GM12872 (cell line): ENCODE results near the gene WDR75.
A peak's percentile ranks its signal among the peaks of the same experiment; 100 is the strongest.

Experiments
- TF ChIP-seq, protein P1 (sequence below): IDR thresholded peaks from 3 replicates; pipeline ENCODE4 v1.5.1; 2011; ENCODE audit warnings: low read depth, mild to moderate bottlenecking, low read length, moderate library complexity; ENCODE audit not compliant: insufficient read depth

WDR75 gene

GRCh38 chr2:189408294-189408693, 33.0 kb upstream of the WDR75 start:
- TF ChIP-seq, protein P1, sequence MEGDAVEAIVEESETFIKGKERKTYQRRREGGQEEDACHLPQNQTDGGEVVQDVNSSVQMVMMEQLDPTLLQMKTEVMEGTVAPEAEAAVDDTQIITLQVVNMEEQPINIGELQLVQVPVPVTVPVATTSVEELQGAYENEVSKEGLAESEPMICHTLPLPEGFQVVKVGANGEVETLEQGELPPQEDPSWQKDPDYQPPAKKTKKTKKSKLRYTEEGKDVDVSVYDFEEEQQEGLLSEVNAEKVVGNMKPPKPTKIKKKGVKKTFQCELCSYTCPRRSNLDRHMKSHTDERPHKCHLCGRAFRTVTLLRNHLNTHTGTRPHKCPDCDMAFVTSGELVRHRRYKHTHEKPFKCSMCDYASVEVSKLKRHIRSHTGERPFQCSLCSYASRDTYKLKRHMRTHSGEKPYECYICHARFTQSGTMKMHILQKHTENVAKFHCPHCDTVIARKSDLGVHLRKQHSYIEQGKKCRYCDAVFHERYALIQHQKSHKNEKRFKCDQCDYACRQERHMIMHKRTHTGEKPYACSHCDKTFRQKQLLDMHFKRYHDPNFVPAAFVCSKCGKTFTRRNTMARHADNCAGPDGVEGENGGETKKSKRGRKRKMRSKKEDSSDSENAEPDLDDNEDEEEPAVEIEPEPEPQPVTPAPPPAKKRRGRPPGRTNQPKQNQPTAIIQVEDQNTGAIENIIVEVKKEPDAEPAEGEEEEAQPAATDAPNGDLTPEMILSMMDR: no peak

- TF ChIP-seq, protein P1: no peak
These were observed 32.1 kb upstream of the WDR75 start for GRCh38 chr2:189409131-189409530.

DNA sequence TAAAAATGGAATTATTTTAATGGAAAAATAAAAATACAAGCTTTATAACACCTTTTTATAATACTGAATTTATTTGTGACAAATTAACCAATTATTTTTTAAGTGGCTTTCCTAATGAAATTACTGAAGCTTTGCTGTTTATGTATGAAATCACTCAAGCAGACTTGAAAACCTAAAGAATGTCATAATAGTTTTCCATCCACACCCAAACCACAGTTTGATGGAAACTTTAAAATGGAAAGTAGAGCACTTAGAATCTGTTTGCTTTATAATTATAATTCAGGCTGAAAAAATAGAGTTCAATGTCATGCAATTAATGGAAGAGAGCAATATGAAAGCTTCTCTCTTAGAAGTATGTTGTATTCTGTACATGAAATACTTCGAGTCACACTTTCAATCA, 31.6 kb upstream of the WDR75 start:
- TF ChIP-seq, protein P1: no peak

DNA sequence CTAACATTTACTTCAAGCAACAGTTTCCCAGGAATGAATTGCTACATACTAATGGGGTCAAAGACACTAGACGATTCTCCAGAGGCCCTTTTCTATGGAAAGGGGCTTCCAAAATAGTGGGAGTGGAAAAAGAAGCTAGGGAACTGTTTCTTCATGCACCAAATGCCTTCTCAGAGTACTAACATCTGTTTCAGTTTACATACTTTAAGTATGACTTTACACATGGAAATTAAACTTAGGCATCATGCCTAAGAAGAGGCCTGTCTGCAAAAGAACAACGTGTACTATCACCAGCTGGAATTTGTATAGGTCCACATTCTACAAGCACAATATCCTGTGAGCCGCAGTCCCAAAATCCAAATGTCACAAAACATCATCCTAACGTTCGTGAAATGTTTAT, 29.4 kb upstream of the WDR75 start:
- TF ChIP-seq, protein P1: no peak

DNA sequence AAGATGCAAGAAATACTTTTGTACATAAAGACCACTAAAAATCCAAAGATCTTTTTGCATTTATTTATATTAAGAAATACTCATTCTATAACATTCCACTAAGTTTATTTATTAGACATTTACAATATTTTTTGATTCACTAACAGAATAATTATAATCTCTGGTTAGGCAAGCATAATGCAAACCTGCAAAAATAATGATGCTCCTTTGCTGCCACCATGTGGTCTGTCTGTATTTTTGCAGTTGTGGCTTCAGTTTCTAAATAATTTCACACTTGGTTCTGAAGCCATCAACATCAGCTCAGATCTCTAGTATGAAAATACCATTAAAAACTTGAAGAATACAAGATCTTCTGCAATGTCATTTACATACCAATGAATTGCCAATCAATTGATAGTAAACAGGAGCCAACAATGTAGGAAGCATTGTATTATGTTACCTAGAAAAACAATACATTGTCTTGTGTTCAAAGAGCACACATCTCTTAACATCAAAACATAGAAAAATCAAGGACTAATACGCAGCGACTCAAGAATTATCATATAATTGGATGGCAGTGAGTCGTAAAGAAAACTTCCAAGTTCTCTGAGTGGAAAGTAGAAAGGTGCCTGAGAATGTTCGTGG, 28.8 kb upstream of the WDR75 start:
- TF ChIP-seq, protein P1: peak; percentile 49

GRCh38 chr2:189413249-189413648, 28.0 kb upstream of the WDR75 start:
- TF ChIP-seq, protein P1: no peak

DNA sequence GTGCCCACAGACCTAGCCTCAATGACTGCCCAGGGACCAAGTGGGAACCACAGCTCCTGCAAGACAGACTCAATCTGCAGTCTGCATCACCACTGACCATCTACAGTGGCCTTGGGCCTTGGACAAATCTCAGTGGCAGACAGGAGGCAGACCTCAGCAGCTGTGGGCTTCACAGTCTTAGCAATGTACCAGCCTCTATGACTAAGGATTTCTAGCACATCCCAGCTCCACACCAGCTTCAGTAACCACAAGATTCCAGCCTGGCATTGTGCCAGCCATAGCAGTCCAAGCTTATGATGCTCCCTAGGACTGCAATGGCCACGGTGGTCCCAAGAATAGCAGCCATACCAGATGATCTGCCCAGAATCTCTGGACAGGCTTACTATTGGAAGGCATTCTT, 19.6 kb upstream of the WDR75 start:
- TF ChIP-seq, protein P1: no peak

GRCh38 chr2:189424961-189425360, 16.3 kb upstream of the WDR75 start:
- TF ChIP-seq, protein P1: no peak
